Trophoblast cell (in vitro differentiated cells and primary cell): ENCODE results near the gene ZNF775.

Source experiments
- DNase-seq, 2 donors: peaks; one replicate each; pipeline ENCODE4 v3.0.0-alpha.2; 2016
- H2AFZ ChIP-seq: 2 replicates; pipeline ENCODE4 v1.6.1; 2013; ENCODE audit warnings: low read length, moderate library complexity, mild to moderate bottlenecking; ENCODE audit not compliant: insufficient read depth, poor library complexity
- H2AK5ac ChIP-seq: 2 replicates; pipeline ENCODE4 v1.6.1; 2013; ENCODE audit warnings: mild to moderate bottlenecking, low read length
- H2BK120ac ChIP-seq: 2 replicates; pipeline ENCODE4 v1.6.1; 2013; ENCODE audit warnings: low read length, mild to moderate bottlenecking, moderate library complexity; ENCODE audit not compliant: insufficient read depth, poor library complexity
- H2BK12ac ChIP-seq: 2 replicates; pipeline ENCODE4 v1.6.1; 2013; ENCODE audit warnings: mild to moderate bottlenecking, low read length, moderate library complexity
- H2BK5ac ChIP-seq: 2 replicates; pipeline ENCODE4 v1.6.1; 2013; ENCODE audit warnings: low read length, low read depth, moderate library complexity, mild to moderate bottlenecking; ENCODE audit not compliant: poor library complexity
- H3K14ac ChIP-seq: 2 replicates; pipeline ENCODE4 v1.6.1; 2013; ENCODE audit warnings: mild to moderate bottlenecking, low read length
- H3K18ac ChIP-seq: 2 replicates; pipeline ENCODE4 v1.6.1; 2013; ENCODE audit warnings: mild to moderate bottlenecking, low read length
- H3K23ac ChIP-seq: 2 replicates; pipeline ENCODE4 v1.6.1; 2013; ENCODE audit warnings: low read length
- H3K27ac ChIP-seq: 2 replicates; pipeline ENCODE4 v1.5.1; 2013; ENCODE audit warnings: low read depth, mild to moderate bottlenecking, inconsistent platforms, low read length, moderate library complexity
- H3K27me3 ChIP-seq: 2 replicates; pipeline ENCODE4 v1.6.1; 2013; ENCODE audit warnings: inconsistent platforms, mild to moderate bottlenecking, low read length, moderate library complexity; ENCODE audit not compliant: insufficient read depth
- H3K36me3 ChIP-seq, 2 experiments: 1 replicate in 1 of 2; 2 replicates in 1 of 2; pipeline ENCODE4 v1.6.1; 2013; ENCODE audit warnings: low read length in 2 of 2, mild to moderate bottlenecking in 2 of 2, moderate library complexity in 1 of 2; ENCODE audit not compliant: insufficient read depth in 2 of 2, control insufficient read depth in 1 of 2
- H3K4ac ChIP-seq: 2 replicates; pipeline ENCODE4 v1.6.1; 2013; ENCODE audit warnings: low read depth, mild to moderate bottlenecking, low read length, moderate library complexity
- H3K4me1 ChIP-seq, 2 experiments: 1 replicate in 1 of 2; 2 replicates in 1 of 2; pipeline ENCODE4 v1.6.1; 2013; ENCODE audit warnings: low read length in 2 of 2, mild to moderate bottlenecking in 2 of 2, moderate library complexity in 1 of 2; ENCODE audit not compliant: insufficient read depth in 2 of 2, control insufficient read depth in 1 of 2
- H3K4me2 ChIP-seq: 2 replicates; pipeline ENCODE4 v1.6.1; 2013; ENCODE audit warnings: inconsistent platforms, mild to moderate bottlenecking, low read length, moderate library complexity
- H3K4me3 ChIP-seq: 2 replicates; pipeline ENCODE4 v1.5.1; 2013; ENCODE audit warnings: mild to moderate bottlenecking, low read depth, low read length, inconsistent platforms
- H3K79me1 ChIP-seq: one replicate; pipeline ENCODE4 v1.6.1; 2013; ENCODE audit warnings: low read length
- H3K79me2 ChIP-seq: 2 replicates; pipeline ENCODE4 v1.6.1; 2013; ENCODE audit warnings: low read length, mild to moderate bottlenecking; ENCODE audit not compliant: control insufficient read depth, insufficient read depth, poor library complexity
- H3K9ac ChIP-seq: 2 replicates; pipeline ENCODE4 v1.6.1; 2013; ENCODE audit warnings: mild to moderate bottlenecking, low read length
- H3K9me3 ChIP-seq: 2 replicates; pipeline ENCODE4 v1.6.1; 2013; ENCODE audit warnings: low read depth, mild to moderate bottlenecking, control low read depth, inconsistent platforms, low read length; ENCODE audit not compliant: insufficient read depth
- H4K12ac ChIP-seq: 2 replicates; pipeline ENCODE4 v1.6.1; 2013; ENCODE audit warnings: low read depth, mild to moderate bottlenecking, low read length, moderate library complexity
- H4K8ac ChIP-seq: 2 replicates; pipeline ENCODE4 v1.6.1; 2013; ENCODE audit warnings: low read depth, mild to moderate bottlenecking, low read length, moderate library complexity
- H4K91ac ChIP-seq: one replicate; pipeline ENCODE4 v1.6.1; 2013; ENCODE audit warnings: low read depth, mild to moderate bottlenecking, low read length, moderate library complexity
- WGBS: extraction: QIAGEN DNeasy Blood & Tissue Kit; methylation state at CpG from one replicate; pipeline ENCODE4 v1.1.7; 2013; ENCODE audit warnings: missing lambda C conversion rate; ENCODE audit not compliant: insufficient read length, insufficient coverage; ENCODE audit errors: extremely low coverage; 5-methylcytosine and 5-hydroxymethylcytosine counted together

The ZNF775 gene

DNA sequence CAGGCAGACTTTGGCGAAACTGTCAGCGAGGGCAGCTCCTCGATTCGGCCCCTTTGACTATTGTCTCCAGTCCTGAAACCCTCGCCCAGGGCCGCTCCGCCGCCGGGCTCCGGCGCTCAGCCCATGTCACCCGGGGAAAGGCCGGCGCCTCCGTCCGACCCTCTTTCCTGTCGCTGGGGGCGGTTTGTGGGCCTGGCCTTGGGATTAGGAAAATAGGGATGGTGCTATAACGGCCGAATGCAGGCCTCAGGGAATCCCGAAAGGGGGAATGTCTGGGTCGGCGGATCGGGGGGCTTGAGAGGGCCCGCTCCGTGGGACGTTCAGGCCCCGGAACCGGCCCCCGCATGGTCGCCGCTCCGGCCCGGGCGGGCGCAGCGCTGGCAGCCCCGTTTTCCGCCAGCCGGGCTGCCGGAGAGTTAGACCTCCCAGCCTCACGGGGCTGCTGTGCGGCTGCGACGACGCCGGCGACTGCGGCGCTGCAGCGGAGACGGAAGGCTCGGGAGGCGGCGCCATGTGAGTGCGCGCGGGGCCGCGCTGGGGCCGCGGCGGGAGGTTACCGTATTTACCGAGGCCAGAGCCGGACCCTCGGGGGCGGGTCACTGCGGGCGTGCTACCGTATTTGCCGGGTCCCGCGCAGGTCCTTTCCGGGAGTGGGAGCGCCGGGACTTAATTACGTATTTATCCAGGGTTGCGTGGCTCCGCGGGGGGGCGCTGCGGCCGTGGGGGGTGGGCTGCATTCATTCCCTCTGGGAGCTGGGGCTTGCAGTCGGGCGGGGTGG, 25.9 kb downstream of the ZNF775 start:
- peaks cover 1% of the 10 kb centered on the region for H3K9me3 ChIP-seq
- peak overlapping the region; percentile 88 for H2AFZ ChIP-seq
- H2AK5ac ChIP-seq = peak overlapping the region; percentile 99
- peak overlapping the region; percentile 98 for H2BK5ac ChIP-seq
- H3K18ac ChIP-seq = peak overlapping the region; percentile 78
- peaks cover 55% of the 10 kb centered on the region for H3K79me1 ChIP-seq
- no peaks in the 10 kb centered on the region for H3K27me3 ChIP-seq
- peaks cover 37 to 56% of the 10 kb centered on the region in 2 experiments for H3K4me1 ChIP-seq
- peak overlapping the region; percentile 94 for H3K4ac ChIP-seq
- H3K4me2 ChIP-seq = peak overlapping the region; percentile 56
- H3K79me2 ChIP-seq = peaks cover 36% of the 10 kb centered on the region
- H2BK120ac ChIP-seq = peak overlapping the region; percentile 98
- H3K9ac ChIP-seq = peak overlapping the region; percentile 84
- peak overlapping the region; percentile 92 for H4K12ac ChIP-seq
- DNase-seq = peak; percentile 66 to 81
- peak overlapping the region; percentile 99 for H4K91ac ChIP-seq
- peak overlapping the region; percentile 78 for H2BK12ac ChIP-seq
- no peak overlapping the region for H3K23ac ChIP-seq
- H3K14ac ChIP-seq = peak overlapping the region; percentile 91
- no CpG with 5 or more reads among the region's 86 CpGs for WGBS
- H4K8ac ChIP-seq = peak overlapping the region; percentile 95
- H3K4me3 ChIP-seq = peak overlapping the region; percentile 75
- H3K36me3 ChIP-seq = peaks cover 22 to 24% of the 10 kb centered on the region in 2 experiments
- peak overlapping the region; percentile 96 for H3K27ac ChIP-seq

GRCh38 chr7:150405584-150406311, 26.6 kb downstream of the ZNF775 start:
- Histone ChIP-seq H3K27me3 (no peaks in the 10 kb centered on the region), H3K27ac (peak overlapping the region; percentile 96), H3K4me1 (peaks cover 37 to 53% of the 10 kb centered on the region in 2 experiments), H4K91ac (peak overlapping the region; percentile 99), H2BK5ac (peak overlapping the region; percentile 32), H3K4me3 (peak overlapping the region; percentile 75), H3K9ac (peak overlapping the region; percentile 44), H3K36me3 (peaks cover 29 to 30% of the 10 kb centered on the region in 2 experiments), H2AK5ac (peak overlapping the region; percentile 42), H3K79me2 (peaks cover 36% of the 10 kb centered on the region), H3K18ac (peak overlapping the region; percentile 78), H3K4me2 (peak overlapping the region; percentile 56), H2AFZ (peak overlapping the region; percentile 88), H2BK120ac (peak overlapping the region; percentile 98), H4K8ac (peak overlapping the region; percentile 95), H3K14ac (peak overlapping the region; percentile 91), H3K9me3 (peaks cover 1% of the 10 kb centered on the region), H2BK12ac (peak overlapping the region; percentile 48), H3K79me1 (peaks cover 56% of the 10 kb centered on the region), H3K4ac (peak overlapping the region; percentile 94), H3K23ac (no peak overlapping the region), H4K12ac (peak overlapping the region; percentile 92)
- no CpG with 5 or more reads among the region's 35 CpGs for WGBS
- DNase-seq = peak in 1 of 2 donors; percentile 10

GRCh38 chr7:150406312-150406566, 27.1 kb downstream of the ZNF775 start:
- Histone ChIP-seq H3K4me3 (no peak overlapping the region), H2BK12ac (peak overlapping the region; percentile 48), H3K79me2 (peaks cover 31% of the 10 kb centered on the region), H3K9me3 (peaks cover 1% of the 10 kb centered on the region), H3K27ac (no peak overlapping the region), H4K12ac (peak overlapping the region; percentile 32), H2BK120ac (peak overlapping the region; percentile 98), H4K8ac (peak overlapping the region; percentile 95), H3K9ac (no peak overlapping the region), H3K4me2 (peak overlapping the region; percentile 56), H2BK5ac (peak overlapping the region; percentile 32), H3K4me1 (peaks cover 34 to 48% of the 10 kb centered on the region in 2 experiments), H3K79me1 (peaks cover 51% of the 10 kb centered on the region), H3K4ac (peak overlapping the region; percentile 94), H2AK5ac (peak overlapping the region; percentile 42), H3K36me3 (peaks cover 32 to 34% of the 10 kb centered on the region in 2 experiments), H3K14ac (peak overlapping the region; percentile 91), H2AFZ (peak overlapping the region; percentile 11), H4K91ac (peak overlapping the region; percentile 99), H3K23ac (no peak overlapping the region), H3K27me3 (no peaks in the 10 kb centered on the region), H3K18ac (peak overlapping the region; percentile 78)
- WGBS = no CpG with 5 or more reads among the region's 2 CpGs
- DNase-seq = no peak

DNA sequence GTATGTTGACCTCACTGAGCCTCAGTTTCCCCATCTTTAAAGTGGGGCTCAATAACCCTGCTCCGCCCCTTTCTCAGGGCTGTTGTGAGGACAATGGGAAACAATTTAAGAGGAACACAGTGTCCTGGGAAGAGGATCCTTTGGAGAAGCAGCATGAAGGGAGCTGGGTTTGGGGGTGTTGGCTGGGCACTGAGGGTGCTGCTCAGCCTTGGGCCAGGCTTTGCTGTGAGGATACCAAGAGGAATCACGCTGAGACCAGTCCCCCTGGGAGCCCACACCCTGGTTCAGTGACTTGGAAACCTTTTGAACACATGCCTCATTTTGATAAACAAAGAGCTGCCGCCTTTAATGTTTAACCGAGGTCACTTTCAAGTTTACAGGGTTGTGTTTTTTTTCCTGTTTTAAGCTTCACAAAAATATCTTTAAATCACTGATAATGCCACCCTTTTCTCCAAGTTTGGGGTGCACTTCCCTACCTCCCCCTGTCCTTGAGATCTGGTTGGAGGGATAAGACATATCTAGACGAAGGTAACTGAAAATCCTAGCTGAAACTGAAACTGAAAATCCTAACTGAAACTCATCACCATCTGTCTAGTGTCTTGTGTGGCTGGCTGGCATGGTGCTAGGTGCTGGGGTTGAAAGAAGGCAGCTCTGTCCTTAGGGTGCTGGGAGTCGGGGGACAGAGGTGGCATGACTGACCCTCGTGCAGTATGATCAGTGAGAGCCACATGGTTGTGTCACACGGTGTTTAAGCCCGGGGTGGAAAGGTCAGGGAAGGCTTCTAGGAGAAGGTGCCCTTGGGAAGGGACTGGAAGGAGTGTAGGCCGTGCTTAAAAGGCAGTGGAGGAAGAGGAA, 27.7 kb downstream of the ZNF775 start:
- Histone ChIP-seq H3K27me3 (no peaks in the 10 kb centered on the region), H2BK5ac (peak overlapping the region; percentile 23), H4K91ac (peak overlapping the region; percentile 99), H3K27ac (no peak overlapping the region), H3K18ac (peak overlapping the region; percentile 78), H4K12ac (peak overlapping the region; percentile 32), H3K23ac (no peak overlapping the region), H3K36me3 (peaks cover 36 to 39% of the 10 kb centered on the region in 2 experiments), H3K79me2 (peaks cover 31% of the 10 kb centered on the region), H3K4me1 (peaks cover 38 to 45% of the 10 kb centered on the region in 2 experiments), H3K9me3 (peaks cover 1% of the 10 kb centered on the region), H3K9ac (no peak overlapping the region), H3K4ac (peak overlapping the region; percentile 94), H4K8ac (peak overlapping the region; percentile 95), H3K4me2 (peak overlapping the region; percentile 56), H2BK12ac (peak overlapping the region; percentile 67), H2AK5ac (peak overlapping the region; percentile 42), H3K14ac (peak overlapping the region; percentile 91), H2BK120ac (peak overlapping the region; percentile 98), H3K4me3 (no peak overlapping the region), H3K79me1 (peaks cover 48% of the 10 kb centered on the region), H2AFZ (peak overlapping the region; percentile 11)
- no peak for DNase-seq
- no CpG with 5 or more reads among the region's 10 CpGs for WGBS
